ENCODE data around the gene IKZF1.
A peak's percentile ranks its signal among the peaks of the same experiment; 100 is the strongest.

Gene IKZF1

DNA sequence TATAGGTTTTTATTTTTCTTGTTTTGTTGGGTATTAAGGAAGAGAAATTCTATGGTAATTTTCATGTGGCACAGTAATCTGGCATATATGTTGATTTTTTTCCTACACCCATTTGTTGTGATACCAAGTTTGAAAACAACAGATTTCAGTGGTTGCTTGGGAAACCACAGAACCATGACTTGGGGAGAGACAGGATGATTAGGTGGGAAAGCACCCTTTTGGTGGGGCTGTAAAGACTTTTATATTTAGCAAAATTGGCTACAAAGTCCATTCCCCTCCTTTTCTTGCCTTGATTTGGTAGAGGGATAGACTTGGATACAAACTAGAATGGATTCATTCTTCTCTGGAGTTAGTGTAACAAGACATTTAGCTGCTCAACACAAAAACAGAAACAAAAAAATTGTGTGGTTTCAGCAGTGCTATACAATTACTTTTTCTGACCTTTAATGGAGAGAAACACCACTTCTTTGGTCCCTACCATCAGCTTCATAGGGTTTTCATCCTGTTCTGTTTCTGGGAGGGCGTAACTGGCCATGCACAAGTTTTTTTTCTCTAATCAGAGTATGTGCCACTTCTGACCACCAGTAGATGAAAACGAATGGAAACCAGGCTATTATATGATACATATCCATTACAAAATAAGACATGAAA lies 92.9 kb downstream of the IKZF1 start:
- Histone ChIP-seq H3F3A (ENCODE audit: insufficient read depth, low read length) (peaks cover 12% of the 10 kb centered on the region; the same call in 1 of the 2 replicates), H3K27ac (ENCODE audit: low read length) (peak overlapping the region; percentile 49; the same call in 1 of the 2 replicates), H2AFZ (ENCODE audit: low read length) (no peak overlapping the region), H3K9ac (ENCODE audit: low read length) (no peak overlapping the region), H3K4me3 (ENCODE audit: low read length) (no peak overlapping the region), H4K20me1 (ENCODE audit: insufficient read depth, low read length) (no peaks in the 10 kb centered on the region), H3K36me3 (replicated peaks; ENCODE audit: insufficient read depth, low read length) (peaks cover 11% of the 10 kb centered on the region), H3K4me1 (ENCODE audit: low read length) (peaks cover 40% of the 10 kb centered on the region), H3K27me3 (replicated peaks; ENCODE audit: insufficient read depth, low read length) (no peaks in the 10 kb centered on the region), H3K9me2 (replicated peaks; ENCODE audit: insufficient read depth, low read length) (no peaks in the 10 kb centered on the region), H3K4me2 (ENCODE audit: low read depth, low read length) (peak overlapping the region; percentile 13; the same call in 1 of the 2 replicates), H3K79me2 (ENCODE audit: low read length) (peaks cover 58% of the 10 kb centered on the region), H3K9me3 (replicated peaks; ENCODE audit: insufficient read depth, low read length) (no peaks in the 10 kb centered on the region)
- TF ChIP-seq, protein P1, sequence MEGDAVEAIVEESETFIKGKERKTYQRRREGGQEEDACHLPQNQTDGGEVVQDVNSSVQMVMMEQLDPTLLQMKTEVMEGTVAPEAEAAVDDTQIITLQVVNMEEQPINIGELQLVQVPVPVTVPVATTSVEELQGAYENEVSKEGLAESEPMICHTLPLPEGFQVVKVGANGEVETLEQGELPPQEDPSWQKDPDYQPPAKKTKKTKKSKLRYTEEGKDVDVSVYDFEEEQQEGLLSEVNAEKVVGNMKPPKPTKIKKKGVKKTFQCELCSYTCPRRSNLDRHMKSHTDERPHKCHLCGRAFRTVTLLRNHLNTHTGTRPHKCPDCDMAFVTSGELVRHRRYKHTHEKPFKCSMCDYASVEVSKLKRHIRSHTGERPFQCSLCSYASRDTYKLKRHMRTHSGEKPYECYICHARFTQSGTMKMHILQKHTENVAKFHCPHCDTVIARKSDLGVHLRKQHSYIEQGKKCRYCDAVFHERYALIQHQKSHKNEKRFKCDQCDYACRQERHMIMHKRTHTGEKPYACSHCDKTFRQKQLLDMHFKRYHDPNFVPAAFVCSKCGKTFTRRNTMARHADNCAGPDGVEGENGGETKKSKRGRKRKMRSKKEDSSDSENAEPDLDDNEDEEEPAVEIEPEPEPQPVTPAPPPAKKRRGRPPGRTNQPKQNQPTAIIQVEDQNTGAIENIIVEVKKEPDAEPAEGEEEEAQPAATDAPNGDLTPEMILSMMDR (IDR thresholded peaks at IDR 0.05; ENCODE audit: low read length) = no peak
- TF ChIP-seq EZH2 (optimal IDR thresholded peaks at IDR 0.05; ENCODE audit: low read depth, low read length) (no peak), EZH2phosphoT487 (IDR thresholded peaks at IDR 0.05; ENCODE audit: low read length) (no peak)
- DNase-seq = peak; percentile 11

DNA sequence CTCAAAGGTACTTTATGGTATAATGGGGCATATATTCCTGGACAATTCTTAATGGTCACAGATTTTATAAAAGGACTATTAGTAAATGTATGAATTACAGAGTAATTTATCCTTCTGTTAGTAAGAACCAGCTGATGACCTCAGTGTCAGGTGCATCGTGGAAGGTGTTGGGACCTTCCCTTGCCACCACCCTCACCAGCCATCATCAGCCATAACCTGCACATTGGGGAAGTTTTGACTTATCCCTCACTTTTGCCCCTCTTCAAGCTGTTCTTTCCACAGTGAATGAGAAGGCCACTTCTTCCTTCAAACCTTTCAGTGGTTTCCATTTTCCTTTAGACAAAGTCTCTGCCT lies 93.4 kb downstream of the IKZF1 start:
- TF ChIP-seq EZH2 (optimal IDR thresholded peaks at IDR 0.05; ENCODE audit: low read depth, low read length) (no peak), EZH2phosphoT487 (IDR thresholded peaks at IDR 0.05; ENCODE audit: low read length) (no peak)
- TF ChIP-seq, protein P1 (IDR thresholded peaks at IDR 0.05; ENCODE audit: low read length) = no peak
- H3K4me2 ChIP-seq (ENCODE audit: low read depth, low read length) = no peak overlapping the region

GRCh38 chr7:50399206-50399605 lies 94.7 kb downstream of the IKZF1 start:
- Histone ChIP-seq H3K9me3 (replicated peaks; ENCODE audit: insufficient read depth, low read length) (no peaks in the 10 kb centered on the region), H4K20me1 (ENCODE audit: insufficient read depth, low read length) (no peaks in the 10 kb centered on the region), H3K27me3 (replicated peaks; ENCODE audit: insufficient read depth, low read length) (no peaks in the 10 kb centered on the region), H3K4me1 (ENCODE audit: low read length) (peaks cover 26% of the 10 kb centered on the region), H3K27ac (ENCODE audit: low read length) (no peak overlapping the region), H2AFZ (ENCODE audit: low read length) (no peak overlapping the region), H3K4me3 (ENCODE audit: low read length) (no peak overlapping the region), H3K79me2 (ENCODE audit: low read length) (peaks cover 43% of the 10 kb centered on the region), H3K4me2 (ENCODE audit: low read depth, low read length) (no peak overlapping the region), H3K36me3 (replicated peaks; ENCODE audit: insufficient read depth, low read length) (peaks cover 11% of the 10 kb centered on the region), H3K9ac (ENCODE audit: low read length) (no peak overlapping the region), H3K9me2 (replicated peaks; ENCODE audit: insufficient read depth, low read length) (no peaks in the 10 kb centered on the region), H3F3A (ENCODE audit: insufficient read depth, low read length) (peaks cover 12% of the 10 kb centered on the region; the same call in 1 of the 2 replicates)
- TF ChIP-seq EZH2 (optimal IDR thresholded peaks at IDR 0.05; ENCODE audit: low read depth, low read length) = no peak
- TF ChIP-seq, protein P1 (IDR thresholded peaks at IDR 0.05; ENCODE audit: low read length) = no peak
- no peak for TF ChIP-seq EZH2phosphoT487 (IDR thresholded peaks at IDR 0.05; ENCODE audit: low read length)
- no peak for DNase-seq

More for the DNA sequence above, 93.4 kb downstream of the IKZF1 start:
- H3K4me3 ChIP-seq (ENCODE audit: low read length) = no peak overlapping the region
- peaks cover 53% of the 10 kb centered on the region for H3K79me2 ChIP-seq (ENCODE audit: low read length)
- no peaks in the 10 kb centered on the region for H3K9me2 ChIP-seq (replicated peaks; ENCODE audit: insufficient read depth, low read length)
- H3K9me3 ChIP-seq (replicated peaks; ENCODE audit: insufficient read depth, low read length) = no peaks in the 10 kb centered on the region
- peaks cover 12% of the 10 kb centered on the region; the same call in 1 of the 2 replicates for H3F3A ChIP-seq (ENCODE audit: insufficient read depth, low read length)
- peaks cover 35% of the 10 kb centered on the region for H3K4me1 ChIP-seq (ENCODE audit: low read length)
- no peak for DNase-seq
- no peaks in the 10 kb centered on the region for H4K20me1 ChIP-seq (ENCODE audit: insufficient read depth, low read length)
- peak overlapping the region; percentile 49; the same call in 1 of the 2 replicates for H3K27ac ChIP-seq (ENCODE audit: low read length)
- no peak overlapping the region for H3K9ac ChIP-seq (ENCODE audit: low read length)
- peaks cover 11% of the 10 kb centered on the region for H3K36me3 ChIP-seq (replicated peaks; ENCODE audit: insufficient read depth, low read length)
- no peaks in the 10 kb centered on the region for H3K27me3 ChIP-seq (replicated peaks; ENCODE audit: insufficient read depth, low read length)
- H2AFZ ChIP-seq (ENCODE audit: low read length) = no peak overlapping the region

All from MM.1S (cell line).